Activated naive CD4-positive, alpha-beta T cell treated with Interleukin-2 at 50 U/mL for 16 hours (primary cell): ENCODE results near the gene PDHX.
A peak's percentile ranks its signal among the peaks of the same experiment; 100 is the strongest.
"Not testable (repeated sequence)": the region's sequence is repeated elsewhere in the genome, so short reads cannot be mapped to it uniquely, and the experiment has no call there.

ENCODE experiments used
- DNase-seq: peaks from one replicate; pipeline ENCODE4 v3.0.0-alpha.2; 2020

PDHX gene

DNA sequence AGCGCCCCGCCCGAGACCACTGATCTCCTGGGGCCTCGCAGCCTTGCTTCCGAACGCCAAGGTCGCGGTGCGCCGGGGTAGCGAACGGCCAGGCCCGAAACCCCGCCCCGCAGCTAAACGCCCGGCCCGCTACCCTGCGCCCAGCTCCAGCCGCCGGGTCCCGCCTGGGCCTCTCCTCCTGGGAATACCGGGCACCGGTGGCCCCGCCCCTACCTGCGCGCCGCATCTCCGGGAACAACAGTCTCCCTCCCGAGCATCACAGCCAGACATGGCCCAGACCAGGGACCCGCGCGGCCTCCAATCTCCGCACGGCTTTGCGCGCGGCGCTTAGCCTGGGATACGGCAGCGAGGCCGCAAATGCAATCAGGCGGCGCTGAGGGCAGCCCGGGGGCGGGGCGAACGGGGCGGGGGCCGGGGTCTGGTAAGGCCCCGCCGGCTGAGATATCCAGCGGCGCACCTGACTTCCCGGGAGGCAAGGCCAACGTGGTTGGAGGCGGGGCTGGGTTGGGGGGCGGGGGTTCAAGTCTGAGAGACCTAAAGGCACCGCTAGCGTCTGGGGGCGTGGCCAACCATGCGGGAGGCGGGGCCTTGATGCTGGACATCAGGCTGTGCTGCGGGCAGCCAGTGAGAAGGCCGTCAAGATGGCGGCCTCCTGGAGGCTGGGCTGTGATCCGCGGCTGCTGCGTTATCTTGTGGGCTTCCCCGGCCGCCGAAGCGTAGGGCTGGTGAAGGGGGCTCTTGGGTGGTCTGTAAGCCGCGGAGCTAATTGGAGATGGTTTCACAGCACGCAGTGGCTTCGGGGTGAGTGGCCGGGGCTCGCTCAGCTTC, at the start of gene PDHX, which contains the start of gene APIP:
TSS of gene PDHX (plus strand) at position 604 of the 828 bp plus-strand sequence. CDS start at position 642, 38 bp downstream.
TSS of gene APIP (minus strand) at position 365 of the 828 bp plus-strand sequence. CDS start at position 270, 95 bp downstream.
- DNase-seq: peak; percentile 99

DNA sequence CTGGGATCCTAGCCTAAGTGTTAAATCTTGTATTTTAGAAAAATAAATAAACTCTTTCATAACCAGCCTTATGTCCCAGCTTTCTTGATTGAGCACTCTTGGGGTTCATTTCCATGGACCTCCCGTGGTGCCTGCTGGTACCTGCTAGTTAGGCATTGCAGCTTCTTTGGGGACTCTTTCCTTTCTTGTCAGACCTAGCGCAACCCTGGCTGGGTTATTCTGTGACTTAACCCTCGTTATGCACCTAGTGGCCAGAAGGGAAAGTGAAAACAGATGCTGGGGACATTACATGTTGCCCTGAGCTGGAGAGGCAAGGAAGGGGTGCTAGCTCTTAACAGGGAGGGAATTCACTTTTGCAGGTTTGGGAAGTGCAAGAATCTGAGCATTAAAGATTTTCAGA, 47.0 kb upstream of the PDHX start:
- DNase-seq: no peak

DNA sequence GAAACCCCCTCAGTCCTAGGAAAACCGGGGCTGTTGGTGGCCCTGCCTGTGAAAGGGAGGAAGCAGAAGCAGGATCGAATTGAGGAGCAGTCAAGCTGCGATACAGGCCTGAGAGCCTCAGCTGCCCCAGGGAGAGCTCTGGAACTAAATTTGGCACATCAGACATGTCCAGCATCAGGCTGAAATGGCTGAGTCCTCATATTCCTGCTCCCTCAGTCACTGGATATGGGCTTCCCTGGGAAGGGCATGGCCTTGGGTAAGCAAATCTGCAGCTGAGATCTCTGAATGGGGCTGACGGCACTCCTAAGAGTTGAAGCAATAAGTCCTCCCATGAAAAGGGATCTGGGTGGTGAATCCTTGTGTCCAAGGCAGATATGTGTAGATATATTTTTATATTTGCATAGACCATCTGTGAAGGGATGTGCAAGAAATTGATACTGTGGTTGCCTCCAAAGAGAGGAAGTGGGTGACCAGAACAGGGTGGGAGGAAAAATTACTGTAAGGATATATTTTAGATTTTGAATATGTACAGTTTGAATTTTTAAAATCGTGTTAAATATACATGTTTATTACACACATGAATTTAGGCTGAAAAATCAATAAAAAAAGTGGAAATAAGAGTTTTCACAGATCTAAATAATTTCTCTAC, 45.7 kb upstream of the PDHX start:
- no peak for DNase-seq

GRCh38 chr11:34874202-34874601, 42.2 kb upstream of the PDHX start:
- no peak for DNase-seq

GRCh38 chr11:34877375-34877975, 38.9 kb upstream of the PDHX start:
- no peak for DNase-seq

DNA sequence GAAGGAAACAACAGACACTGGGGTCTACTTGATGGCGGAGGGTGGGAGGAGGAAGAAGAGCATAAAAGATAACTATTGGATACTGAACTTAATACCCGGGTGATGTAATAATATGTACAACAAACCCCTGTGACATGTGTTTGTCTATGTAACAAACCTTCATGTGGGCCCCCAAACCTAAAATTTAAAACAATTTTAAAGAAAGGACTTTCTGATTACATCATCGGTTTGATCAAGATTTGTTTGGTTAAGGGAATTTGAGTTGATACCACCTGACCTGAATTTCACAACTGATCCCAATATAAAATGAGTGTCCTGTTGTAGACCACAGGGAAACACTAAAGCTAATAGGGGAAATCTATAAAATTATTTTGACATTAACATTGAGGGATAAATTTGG, 34.5 kb upstream of the PDHX start:
- no peak for DNase-seq

- DNase-seq: no peak
Measured at GRCh38 chr11:34886609-34887008, 29.8 kb upstream of the PDHX start.

DNA sequence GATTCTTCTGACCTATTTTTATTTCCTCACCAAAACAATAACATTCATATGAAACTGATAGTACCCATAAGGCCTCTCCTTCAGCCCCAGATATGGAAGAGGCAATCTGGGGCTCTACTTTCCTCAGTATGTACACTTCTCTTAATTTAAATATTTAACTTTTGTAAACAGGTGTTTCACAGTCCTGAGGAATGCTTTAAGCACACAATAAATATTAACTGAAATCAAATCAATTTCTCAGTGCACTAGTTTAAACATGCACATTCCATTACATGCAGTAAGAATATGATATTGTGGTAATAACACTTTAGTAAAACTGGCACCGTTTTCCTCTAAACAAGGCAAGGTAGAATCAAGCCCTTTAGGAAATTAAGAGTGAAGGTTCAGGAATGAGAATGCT, 29.2 kb upstream of the PDHX start:
- no peak for DNase-seq

- no peak for DNase-seq
Measured at GRCh38 chr11:34890089-34890488, 26.3 kb upstream of the PDHX start.

GRCh38 chr11:34890812-34891211, 25.6 kb upstream of the PDHX start:
- DNase-seq: no peak

GRCh38 chr11:34891611-34892010, 24.8 kb upstream of the PDHX start:
- DNase-seq: no peak

DNA sequence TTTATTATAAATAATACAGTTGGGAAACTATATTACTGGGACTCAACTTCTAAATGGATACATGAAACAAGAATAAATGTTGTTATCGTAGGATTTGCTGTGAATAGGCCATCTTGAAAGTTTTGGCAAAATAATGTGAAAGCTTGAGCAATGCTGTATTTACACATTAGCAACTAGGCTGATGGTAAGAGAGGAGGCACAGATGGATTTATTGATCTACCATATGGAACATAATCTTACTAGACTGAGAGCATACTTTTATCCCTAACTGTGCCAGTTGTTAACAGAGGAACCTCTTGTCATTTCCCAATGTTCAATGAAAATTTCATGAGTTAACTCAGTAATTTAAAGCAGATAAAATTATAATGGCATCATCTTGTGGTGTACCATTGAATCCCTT, 23.0 kb upstream of the PDHX start:
- DNase-seq: no peak

- DNase-seq: not testable (repeated sequence)
Measured at GRCh38 chr11:34896191-34896590, 20.2 kb upstream of the PDHX start.

- no peak for DNase-seq
Measured at GRCh38 chr11:34897171-34897870, 19.1 kb upstream of the PDHX start.

- DNase-seq: no peak
Measured at GRCh38 chr11:34898474-34898873, 17.9 kb upstream of the PDHX start.

DNA sequence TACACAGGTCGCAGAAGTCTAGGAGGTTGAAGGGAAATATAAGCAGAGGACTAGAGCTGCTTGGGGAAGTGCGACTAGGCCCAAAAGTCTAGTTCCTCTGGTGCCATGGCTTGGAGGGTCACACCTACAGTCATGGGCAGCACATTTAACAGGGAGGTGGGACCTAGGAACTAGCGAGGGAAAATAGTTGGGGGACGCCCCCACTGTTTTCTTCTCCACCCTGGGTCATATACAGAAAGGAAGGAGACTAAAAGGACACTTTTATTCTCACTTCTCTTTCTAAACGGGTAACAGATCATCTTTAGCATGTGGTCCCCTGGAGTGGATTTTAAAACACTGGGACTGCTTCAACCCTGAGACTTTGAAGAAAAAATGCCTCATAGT, 16.8 kb upstream of the PDHX start:
- no peak for DNase-seq

- DNase-seq: no peak
Measured at GRCh38 chr11:34904421-34904955, 11.9 kb upstream of the PDHX start.

GRCh38 chr11:34905666-34906065, 10.8 kb upstream of the PDHX start:
- DNase-seq: no peak

DNA sequence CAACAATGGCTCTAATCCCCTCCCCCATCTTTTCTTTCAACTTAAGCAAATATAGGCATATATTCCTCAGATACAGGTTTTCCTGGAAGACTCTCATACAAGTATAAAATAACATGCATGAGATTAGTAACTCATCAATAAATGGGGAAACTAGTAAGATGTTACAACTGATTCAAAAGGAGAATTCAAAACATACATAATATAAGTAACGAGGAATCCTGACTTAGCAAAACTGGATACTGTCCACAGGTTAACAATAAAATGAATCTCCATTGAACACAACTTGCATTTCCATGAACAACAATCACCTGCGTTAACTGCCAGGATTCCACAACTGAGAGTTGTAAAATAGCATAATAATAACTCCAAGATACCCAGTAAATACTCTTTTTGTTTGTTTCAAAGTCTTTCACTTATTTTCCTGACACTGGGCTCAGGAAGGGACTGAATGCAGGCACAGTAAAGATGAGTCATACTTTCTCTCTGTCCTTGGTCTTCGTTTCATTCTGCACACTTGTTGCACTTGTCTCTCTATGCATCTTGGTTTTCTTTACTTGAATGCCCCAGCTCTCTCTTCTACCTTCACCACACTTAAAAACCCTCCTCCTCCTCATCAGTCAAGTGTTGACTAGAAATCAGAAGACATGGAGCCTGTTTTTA, 8.4 kb upstream of the PDHX start:
- DNase-seq: no peak

DNA sequence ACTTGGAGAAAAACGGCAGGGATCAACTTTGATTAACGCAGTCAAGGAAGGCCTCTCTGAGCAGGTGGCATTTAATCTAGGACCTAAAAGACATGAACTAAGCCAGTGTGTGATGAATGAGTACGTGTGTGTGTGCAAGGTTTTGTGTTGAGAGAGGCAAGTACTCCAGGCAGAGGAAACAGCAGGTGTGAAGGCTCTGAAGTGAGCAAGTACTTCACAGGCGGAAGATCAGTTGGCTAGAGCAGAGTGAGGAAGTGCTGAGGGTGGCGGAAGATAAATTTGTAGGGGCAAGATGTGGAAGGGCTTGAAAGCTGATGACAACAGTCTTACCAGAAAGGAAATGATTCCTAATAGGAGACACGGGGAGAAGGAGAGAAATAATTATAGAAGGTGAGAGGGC, 7.0 kb upstream of the PDHX start:
- no peak for DNase-seq

GRCh38 chr11:34909955-34910354, 6.5 kb upstream of the PDHX start:
- no peak for DNase-seq

DNA sequence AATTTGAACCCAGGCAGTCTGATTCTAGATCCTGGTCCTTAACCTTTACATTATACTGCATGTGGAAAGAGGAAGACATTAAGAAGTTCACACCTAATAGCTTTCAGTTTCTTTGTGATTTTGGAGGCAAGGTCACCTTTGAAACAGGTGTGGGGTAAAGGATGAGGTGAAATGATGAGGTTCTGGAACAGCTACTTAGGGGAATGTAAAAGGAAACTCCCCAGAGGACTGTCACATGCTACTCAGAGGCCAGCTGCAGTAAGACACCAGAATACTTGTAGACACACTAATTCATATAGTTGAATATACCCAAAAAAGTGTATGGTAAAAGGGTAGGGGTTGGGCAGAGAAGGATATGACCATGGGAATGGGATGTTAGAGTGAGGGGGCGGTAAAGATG, 5.6 kb upstream of the PDHX start:
- no peak for DNase-seq

DNA sequence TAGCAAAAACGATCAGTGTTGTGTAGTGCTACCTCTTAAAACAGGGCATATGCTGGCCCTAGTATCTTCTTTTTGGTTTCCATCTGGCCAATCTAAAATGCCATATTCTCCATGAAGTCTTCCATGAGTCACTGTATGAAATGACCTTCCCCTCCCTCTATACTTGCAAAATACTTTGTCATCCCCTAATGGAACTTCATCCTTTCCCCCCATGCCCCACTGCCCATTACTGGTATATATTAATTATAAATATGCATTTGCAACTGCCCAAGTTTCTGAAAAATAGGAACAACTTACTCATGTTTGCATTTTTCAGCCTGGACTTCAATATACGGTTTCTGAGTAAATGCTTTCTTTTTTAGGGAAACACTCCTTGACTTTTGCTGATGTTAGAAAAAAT, 4.7 kb upstream of the PDHX start:
- no peak for DNase-seq
